GM18868 (cell line): ENCODE measurements around the gene GFI1B.
"Not testable (repeated sequence)": the region's sequence is repeated elsewhere in the genome, so short reads cannot be mapped to it uniquely, and the experiment has no call there.

Source experiments
- ATAC-seq: cut with Tn5 transposase; IDR thresholded peaks from one replicate; pipeline ENCODE4 v1.9.1; 2021; ENCODE audit warnings: mild to moderate bottlenecking, moderate library complexity; ENCODE audit not compliant: unreplicated experiment

Gene GFI1B

DNA sequence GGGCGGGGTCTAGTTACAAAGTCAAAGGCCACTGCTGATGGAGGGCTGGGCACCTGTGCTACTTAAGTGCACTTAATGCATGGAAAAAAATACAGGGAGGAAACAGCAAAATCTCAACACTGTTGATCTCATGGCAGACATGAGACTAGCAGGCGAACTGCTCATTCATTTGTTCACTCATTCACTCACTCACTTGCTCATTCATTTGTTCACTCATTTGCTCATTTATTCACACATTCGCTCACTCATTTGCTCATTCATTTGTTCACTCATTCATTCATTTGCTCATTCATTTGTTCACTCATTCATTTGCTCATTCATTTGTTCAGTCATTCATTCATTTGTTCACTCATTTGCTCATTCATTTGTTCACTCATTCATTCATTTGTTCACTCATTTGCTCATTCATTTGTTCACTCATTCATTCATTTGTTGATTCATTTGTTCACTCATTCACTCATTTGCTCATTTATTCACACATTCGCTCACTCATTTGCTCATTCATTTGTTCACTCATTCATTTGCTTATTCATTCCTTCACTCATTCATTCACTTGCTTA lies 11.6 kb downstream of the GFI1B start:
- ATAC-seq: not testable (repeated sequence)

GRCh38 chr9:132990781-132991180 lies 12.3 kb downstream of the GFI1B start:
- ATAC-seq: no peak

GRCh38 chr9:132991351-132992300 lies 13.1 kb downstream of the GFI1B start:
- no peak for ATAC-seq

DNA sequence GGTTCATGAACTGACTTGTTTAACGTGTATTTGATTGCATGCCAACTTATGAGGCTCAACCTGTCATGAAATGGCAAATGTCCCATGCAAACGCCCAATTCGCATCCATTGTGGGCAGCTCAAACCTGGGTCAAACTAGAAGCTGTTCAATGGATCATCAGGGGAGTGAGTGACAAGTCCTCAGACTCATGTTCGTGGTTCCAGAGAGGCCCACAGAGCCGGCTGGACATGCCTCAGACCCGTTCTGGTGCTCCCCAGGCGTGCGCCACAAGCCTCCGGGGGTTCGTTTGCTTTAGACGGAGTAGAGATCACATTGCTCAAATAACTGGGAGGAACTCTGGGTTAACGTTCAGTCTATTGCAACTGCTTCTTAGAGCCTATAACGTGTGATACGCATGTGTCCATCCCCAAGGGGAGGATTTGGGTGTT lies 15.0 kb downstream of the GFI1B start:
- no peak for ATAC-seq

DNA sequence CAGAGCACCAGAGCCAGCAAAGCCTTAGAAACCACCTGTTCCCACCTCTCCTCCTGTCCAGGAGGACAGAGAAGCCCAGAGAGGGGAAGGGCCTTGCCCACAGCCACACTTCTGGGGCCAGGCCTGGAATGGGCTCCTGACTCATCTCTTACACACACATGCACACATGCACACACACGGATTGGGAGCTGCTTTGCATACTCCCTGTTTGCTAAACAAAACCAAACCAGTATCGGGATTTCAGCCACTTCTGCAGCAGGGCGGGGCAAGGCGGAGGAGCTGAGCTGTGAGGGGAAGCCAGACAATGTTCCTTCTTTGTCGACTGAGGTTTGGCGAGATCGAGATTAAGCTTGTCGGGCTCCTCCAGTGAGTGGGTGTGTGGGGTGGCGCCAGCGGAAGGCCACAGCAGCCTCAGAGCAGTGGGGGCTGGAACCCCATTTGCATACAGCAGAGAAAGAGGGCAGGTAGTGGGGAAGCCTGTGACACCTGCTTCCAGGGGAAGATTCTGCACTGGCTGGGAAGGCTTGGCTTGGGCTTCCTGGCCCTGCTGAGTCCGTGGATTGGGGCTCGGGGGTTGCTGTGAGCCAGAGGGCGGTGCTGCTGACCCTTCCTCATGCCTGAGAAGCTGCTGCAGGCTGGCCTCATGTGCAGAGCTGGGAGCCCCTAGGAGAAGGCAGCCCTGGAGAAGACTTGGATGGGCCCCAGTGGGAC lies 16.1 kb downstream of the GFI1B start:
- no peak for ATAC-seq

GRCh38 chr9:132995121-132995420 lies 16.6 kb downstream of the GFI1B start:
- ATAC-seq: no peak

- no peak for ATAC-seq
Observed at GRCh38 chr9:132995879-132996278, 17.4 kb downstream of the GFI1B start.

DNA sequence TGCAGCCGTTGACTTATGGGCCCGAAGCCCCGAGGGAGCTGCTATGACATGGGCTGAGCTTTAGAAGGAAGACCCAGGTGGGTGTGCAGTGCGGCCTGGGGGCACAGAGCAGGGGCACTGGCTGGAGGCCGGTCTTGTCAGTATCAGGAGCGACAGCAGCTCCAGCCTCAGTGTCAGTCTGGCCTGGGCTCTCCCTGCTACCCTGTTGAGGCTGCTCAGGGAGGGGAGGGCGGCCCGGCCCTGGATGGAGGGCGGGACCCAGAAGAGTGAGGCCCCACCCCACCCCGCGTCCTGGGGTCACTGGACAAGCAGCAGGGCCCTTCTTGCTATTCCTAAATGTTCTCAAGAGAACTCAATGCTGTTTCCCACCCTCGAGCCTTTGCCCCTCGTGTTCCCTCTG lies 18.0 kb downstream of the GFI1B start:
- ATAC-seq: no peak

- no peak for ATAC-seq
Observed at GRCh38 chr9:132997591-132997990, 19.1 kb downstream of the GFI1B start.

GRCh38 chr9:132998221-132998620 lies 19.7 kb downstream of the GFI1B start:
- ATAC-seq: not testable (repeated sequence)

- no peak for ATAC-seq
Observed at GRCh38 chr9:132998831-132999635, 20.5 kb downstream of the GFI1B start.

DNA sequence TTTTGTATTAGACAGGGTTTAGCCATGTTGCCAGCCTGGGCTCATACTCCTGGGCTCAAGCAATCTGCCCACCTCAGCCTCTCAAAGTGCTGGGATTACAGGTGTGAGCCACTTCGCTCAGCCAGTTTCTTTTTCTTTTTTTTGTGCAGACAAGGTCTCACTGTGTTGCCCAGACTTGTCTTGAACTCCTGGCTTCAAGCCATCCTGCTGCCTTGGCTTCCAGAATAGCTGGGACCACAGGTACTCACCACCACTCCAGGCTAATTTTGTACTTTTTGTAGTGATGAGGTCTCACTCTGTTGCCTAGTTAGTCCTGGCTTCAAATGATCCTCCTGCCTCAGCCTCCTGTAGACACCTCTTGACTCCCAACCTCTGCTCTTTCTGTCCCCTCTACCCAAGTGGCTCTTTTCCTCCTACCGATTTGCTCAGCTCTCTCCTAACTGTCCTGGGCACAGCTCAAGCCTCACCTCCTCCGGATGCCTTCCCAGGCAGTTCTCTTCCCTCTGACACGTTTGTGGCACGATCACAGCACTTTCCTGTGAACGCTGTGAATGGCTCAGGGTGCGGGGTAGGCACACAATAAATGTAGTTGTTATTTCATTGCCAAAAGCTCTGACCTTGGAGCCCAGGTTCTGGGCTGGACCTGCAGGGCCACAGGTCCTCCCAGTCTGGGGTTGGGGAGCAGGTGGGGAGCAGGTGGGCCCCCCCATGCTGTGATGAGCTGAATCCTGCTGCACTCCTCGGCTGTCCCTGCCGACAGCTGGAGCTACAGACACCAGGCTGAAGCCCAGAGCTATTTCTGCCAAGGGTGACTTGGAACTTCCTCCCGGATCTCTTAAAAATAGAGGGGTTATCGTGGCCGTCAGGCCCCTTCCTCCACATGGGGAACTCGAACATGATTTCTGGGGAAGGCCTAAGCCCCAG lies 23.9 kb downstream of the GFI1B start:
- ATAC-seq: no peak

- no peak for ATAC-seq
Observed at GRCh38 chr9:133003071-133003461, 24.6 kb downstream of the GFI1B start.

DNA sequence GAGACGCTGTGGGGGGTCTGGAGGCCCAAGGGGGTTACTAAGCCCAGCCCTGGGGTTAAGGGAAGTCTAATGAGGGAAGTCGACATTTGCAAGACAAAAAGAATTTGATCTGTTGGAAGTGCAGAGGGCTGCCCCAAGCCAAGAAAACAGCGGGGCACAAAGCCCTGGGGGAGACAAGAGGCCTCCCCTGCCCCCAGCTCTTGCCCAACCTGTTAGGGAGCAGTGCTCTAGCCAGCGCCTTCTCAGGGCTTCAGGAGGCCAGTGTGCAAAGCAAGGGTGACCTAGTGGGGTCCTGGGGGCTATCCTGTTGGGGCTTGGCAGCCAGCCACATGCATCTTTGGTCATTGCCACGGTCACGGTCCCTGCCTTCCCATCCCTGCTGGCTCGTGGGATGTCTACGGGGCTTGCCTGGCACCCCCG lies 25.2 kb downstream of the GFI1B start:
- no peak for ATAC-seq

DNA sequence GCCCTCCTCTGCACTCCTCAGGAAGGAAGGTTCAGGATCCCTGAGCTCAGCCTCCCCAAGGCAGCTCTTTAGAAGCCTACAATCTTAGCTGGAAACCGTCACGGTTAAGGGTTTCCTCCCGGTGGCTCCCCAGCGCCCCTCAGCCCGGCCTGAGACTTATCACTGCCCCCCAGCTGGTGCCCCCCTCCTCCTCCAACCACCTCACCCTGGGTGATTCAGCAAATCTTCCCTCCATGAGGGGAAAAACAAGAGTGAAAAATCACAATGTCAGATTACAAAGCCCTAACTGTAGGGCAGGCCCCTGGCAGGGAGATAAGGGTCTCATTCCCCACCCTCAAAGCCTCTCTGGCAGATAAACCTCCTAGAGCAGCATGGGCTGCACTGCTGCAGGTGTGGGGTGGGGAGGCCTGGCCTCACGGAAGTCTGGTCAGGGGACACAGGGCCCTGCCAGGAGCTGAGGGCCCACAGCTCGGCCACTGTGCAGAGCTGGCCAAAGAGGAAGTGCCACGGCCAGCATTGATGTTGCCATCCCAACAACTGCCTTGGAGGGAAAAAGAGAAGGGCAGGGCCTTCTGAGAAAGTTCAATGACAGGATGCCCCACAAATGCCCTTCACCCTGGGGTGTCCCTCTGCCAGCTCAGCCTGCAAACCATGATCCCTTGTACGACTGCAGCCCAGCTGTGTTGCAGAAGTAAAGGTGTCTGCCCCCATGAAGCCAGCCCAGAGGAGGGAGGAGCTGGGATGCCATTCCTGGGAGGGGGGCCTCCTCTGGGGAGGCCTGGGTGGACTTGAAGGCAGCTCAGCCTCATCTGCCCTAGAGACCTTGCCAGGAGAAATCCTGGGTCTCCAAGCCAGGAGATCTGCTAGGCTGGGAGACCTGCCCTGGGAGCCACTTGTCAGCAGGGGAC lies 25.9 kb downstream of the GFI1B start:
- no peak for ATAC-seq

- no peak for ATAC-seq
Observed at GRCh38 chr9:133004999-133005760, 26.7 kb downstream of the GFI1B start.

DNA sequence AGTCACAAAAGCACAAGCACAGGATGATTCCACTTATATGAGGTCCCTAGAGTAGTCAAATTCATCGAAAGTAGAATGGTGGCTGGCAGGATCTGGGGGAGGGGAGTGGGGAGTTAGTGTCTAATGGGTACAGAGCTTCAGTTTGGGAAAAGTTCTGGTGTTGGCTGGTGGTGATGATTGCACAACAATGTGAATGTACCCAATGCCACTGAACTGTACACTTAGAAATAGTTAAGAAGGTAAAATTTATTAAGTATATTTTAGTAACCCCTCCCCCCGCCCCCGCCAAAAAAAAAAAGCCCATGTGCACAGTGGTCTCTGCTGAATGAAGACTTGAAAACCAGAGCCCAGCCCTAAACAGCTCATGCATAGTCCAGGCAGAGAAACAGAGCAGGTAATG lies 27.5 kb downstream of the GFI1B start:
- ATAC-seq: no peak

DNA sequence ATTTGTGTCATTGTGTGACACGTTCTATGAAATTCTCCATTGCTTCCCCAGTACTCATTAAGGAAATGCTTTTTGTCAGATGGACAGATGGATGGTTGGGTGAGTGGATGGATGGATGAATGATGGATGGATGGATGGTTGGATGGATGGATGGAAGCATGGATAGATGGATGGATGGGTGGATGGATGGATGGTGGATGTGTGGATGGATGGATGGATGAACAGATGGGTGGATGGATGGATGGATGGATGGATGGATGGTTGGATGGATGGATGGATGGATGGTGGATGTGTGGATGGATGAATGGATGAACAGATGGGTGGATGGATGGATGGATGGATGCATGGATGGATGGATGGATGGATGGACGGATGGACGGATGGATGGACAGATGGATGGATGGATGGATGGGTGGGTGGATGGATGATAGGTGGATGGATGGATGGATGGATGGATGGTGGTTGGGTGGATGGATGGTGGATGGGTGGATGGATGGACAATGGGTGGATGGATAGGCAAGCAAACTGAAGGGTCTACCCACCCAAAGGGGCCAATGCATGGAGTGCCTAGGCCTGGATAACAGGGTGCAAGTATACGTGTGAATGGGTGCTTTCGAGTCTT lies 28.3 kb downstream of the GFI1B start:
- ATAC-seq: no peak
